ENCODE results near the gene HID1. TPM values are rescaled to one million over a fixed set of nuclear protein-coding genes. Genes with fewer than 3 reads are reported as not detected.

The HID1 gene
- total and polyA plus RNA-seq, 2 donors (not counting 1 experiment from before 2014, with no cell fraction given) = 3.9 to 4.0 TPM

- Histone ChIP-seq H3K4me2 (replicated peaks; ENCODE audit: low read depth, low read length, poor library complexity, severe bottlenecking) (no peak overlapping the region), H3K4me3 (ENCODE audit: control extremely low read depth in 1 of 5, extremely low read depth in 1 of 5, insufficient read depth in 1 of 5, low read depth in 2 of 5, low read length in 4 of 5) (no peak overlapping the region), H3K9ac (ENCODE audit: low read length) (no peak overlapping the region), H2AFZ (ENCODE audit: insufficient read depth, low read depth, low read length, poor library complexity, severe bottlenecking) (no peak overlapping the region), H3K9me3 (ENCODE audit: control extremely low read depth in 1 of 3, control insufficient read depth in 2 of 3, insufficient read depth in 1 of 3, low read length in 2 of 3) (peaks cover 0 to 16% (median 0%) of the 10 kb centered on the region in 3 donors), H3K36me3 (replicated peaks in 1 of 2; ENCODE audit: control extremely low read depth in 1 of 2, control insufficient read depth in 1 of 2, extremely low read depth in 1 of 2, insufficient read depth in 2 of 2, low read length in 1 of 2) (no peaks in the 10 kb centered on the region), H3K4me1 (ENCODE audit: control insufficient read depth in 2 of 2, insufficient read depth in 2 of 2, low read length in 2 of 2) (peaks cover 24 to 25% of the 10 kb centered on the region in 2 donors), H3K79me2 (ENCODE audit: control insufficient read depth, insufficient read depth, low read length) (no peaks in the 10 kb centered on the region), H3K27me3 (replicated peaks in 1 of 4; ENCODE audit: control extremely low read depth in 1 of 4, control insufficient read depth in 3 of 4, insufficient read depth in 4 of 4, low read length in 3 of 4) (peaks cover 0 to 77% (median 40%) of the 10 kb centered on the region in 4 experiments), H4K20me1 (ENCODE audit: control insufficient read depth, insufficient read depth, low read length, poor library complexity, severe bottlenecking) (no peaks in the 10 kb centered on the region), H3K27ac (ENCODE audit: low read length in 2 of 2) (no peak overlapping the region)
- 96% methylated on average over 2 of the region's 2 CpGs for WGBS (ENCODE audit: insufficient coverage)
- intact Hi-C loops (cut with micrococcal nuclease) = no loop called here
- Mint-ChIP-seq H3K27me3 (peaks cover 51% of the 10 kb centered on the region), H3K4me1 (peaks cover 15% of the 10 kb centered on the region), H3K9me3 (ENCODE audit: insufficient read depth) (no peaks in the 10 kb centered on the region), H3K4me3 (no peak overlapping the region), H3K27ac (no peak overlapping the region)
- CTCF ChIA-PET = no interaction called here
- POLR2A ChIA-PET = no interaction called here
- ATAC-seq (ENCODE audit: low read depth) = no peak
- no peak for DNase-seq
- TF ChIP-seq CTCF (IDR thresholded peaks at IDR 0.05) = no peak
- no peak for TF ChIP-seq EZH2 (IDR thresholded peaks at IDR 0.05; ENCODE audit: borderline replicate concordance, insufficient read depth, low read depth, low read length, poor library complexity, severe bottlenecking)
Measured at GRCh38 chr17:74921769-74922168, 50.8 kb downstream of the HID1 start.

GRCh38 chr17:74921026-74921681, 51.4 kb downstream of the HID1 start:
- Mint-ChIP-seq H3K9me3 (ENCODE audit: insufficient read depth) (no peaks in the 10 kb centered on the region), H3K4me1 (peaks cover 15% of the 10 kb centered on the region), H3K4me3 (no peak overlapping the region), H3K27me3 (peaks cover 51% of the 10 kb centered on the region), H3K27ac (no peak overlapping the region)
- WGBS (ENCODE audit: insufficient coverage) = 76% methylated on average over 16 of the region's 19 CpGs
- Histone ChIP-seq H3K4me2 (replicated peaks; ENCODE audit: low read depth, low read length, poor library complexity, severe bottlenecking) (no peak overlapping the region), H2AFZ (ENCODE audit: insufficient read depth, low read depth, low read length, poor library complexity, severe bottlenecking) (no peak overlapping the region), H3K79me2 (ENCODE audit: control insufficient read depth, insufficient read depth, low read length) (no peaks in the 10 kb centered on the region), H3K27ac (ENCODE audit: low read length in 2 of 2) (no peak overlapping the region), H3K36me3 (replicated peaks in 1 of 2; ENCODE audit: control extremely low read depth in 1 of 2, control insufficient read depth in 1 of 2, extremely low read depth in 1 of 2, insufficient read depth in 2 of 2, low read length in 1 of 2) (no peaks in the 10 kb centered on the region), H4K20me1 (ENCODE audit: control insufficient read depth, insufficient read depth, low read length, poor library complexity, severe bottlenecking) (no peaks in the 10 kb centered on the region), H3K9me3 (ENCODE audit: control extremely low read depth in 1 of 3, control insufficient read depth in 2 of 3, insufficient read depth in 1 of 3, low read length in 2 of 3) (peaks cover 0 to 16% (median 0%) of the 10 kb centered on the region in 3 donors), H3K4me3 (ENCODE audit: control extremely low read depth in 1 of 5, extremely low read depth in 1 of 5, insufficient read depth in 1 of 5, low read depth in 2 of 5, low read length in 4 of 5) (no peak overlapping the region), H3K4me1 (ENCODE audit: control insufficient read depth in 2 of 2, insufficient read depth in 2 of 2, low read length in 2 of 2) (peaks cover 24 to 25% of the 10 kb centered on the region in 2 donors), H3K9ac (ENCODE audit: low read length) (no peak overlapping the region), H3K27me3 (replicated peaks in 1 of 4; ENCODE audit: control extremely low read depth in 1 of 4, control insufficient read depth in 3 of 4, insufficient read depth in 4 of 4, low read length in 3 of 4) (peaks cover 0 to 77% (median 39%) of the 10 kb centered on the region in 4 experiments)
- TF ChIP-seq CTCF (IDR thresholded peaks at IDR 0.05) (no peak), EZH2 (IDR thresholded peaks at IDR 0.05; ENCODE audit: borderline replicate concordance, insufficient read depth, low read depth, low read length, poor library complexity, severe bottlenecking) (no peak)
- DNase-seq (no peak), ATAC-seq (ENCODE audit: low read depth) (no peak)
- POLR2A ChIA-PET = no interaction called here
- CTCF ChIA-PET = no interaction called here
- intact Hi-C loops (cut with micrococcal nuclease) = no loop called here

Data from B cell (primary cell).